Breast epithelium (tissue), 4 donors: ENCODE data around the gene ARF1. TPM values are rescaled to one million over a fixed set of nuclear protein-coding genes. Genes with fewer than 3 reads are reported as not detected.
A peak's percentile ranks its signal among the peaks of the same experiment; 100 is the strongest.

Source experiments
- DNase-seq, 2 donors: peaks; one replicate each; pipeline ENCODE4 v3.0.0-alpha.2; 2019; ENCODE audit warnings: low spot score in 2 of 2
- H3K27ac ChIP-seq, 2 donors: fragments of 200-600 bp; sonication (generic) in 1 of 2; one replicate each; pipeline ENCODE4 v1.5.1; 2016 to 2019; ENCODE audit warnings: mild to moderate bottlenecking in 1 of 2
- H3K27me3 ChIP-seq, 2 donors: fragments of 200-600 bp; sonication (generic) in 1 of 2; one replicate each; pipeline versions ENCODE4 v1.5.1 to v1.6.0; 2017 to 2019; ENCODE audit warnings: control low read depth in 1 of 2, mild to moderate bottlenecking in 1 of 2
- H3K36me3 ChIP-seq: fragments of 200-600 bp; one replicate; pipeline ENCODE4 v1.5.1; 2019
- H3K4me1 ChIP-seq, 2 donors: fragments of 200-600 bp; sonication (generic); one replicate each; pipeline ENCODE4 v1.5.1; 2016 to 2019; ENCODE audit warnings: control low read depth in 1 of 2
- H3K4me3 ChIP-seq, 3 donors: fragments of 200-600 bp; sonication (generic); 1 replicate in 2 of 3; 2 replicates in 1 of 3; pipeline ENCODE4 v1.5.1; 2016 to 2019; ENCODE audit warnings: mild to moderate bottlenecking in 3 of 3, moderate library complexity in 2 of 3
- H3K9me3 ChIP-seq, 2 donors: fragments of 200-600 bp; sonication (generic) in 1 of 2; one replicate each; pipeline ENCODE4 v1.5.1; 2016 to 2019; ENCODE audit warnings: control low read depth in 1 of 2
- POLR2A ChIP-seq: fragments of 450-650 bp; IDR thresholded peaks from one replicate; pipeline ENCODE4 v1.6.1; 2016; ENCODE audit warnings: antibody characterized with exemption, mild to moderate bottlenecking, moderate library complexity
- POLR2AphosphoS5 ChIP-seq, 3 donors: sonication (generic); formaldehyde crosslinking; IDR thresholded peaks; one replicate each; pipeline ENCODE4 v1.6.1; 2017; ENCODE audit warnings: antibody characterized with exemption in 3 of 3
- intact Hi-C: fragments of 100-400 bp; cut with DNase I; formaldehyde crosslinking; loops from one replicate; pipeline ENCODE4 v1.15.1; 2023; ENCODE audit warnings: low total_unique reads
- total RNA-seq, 3 donors: library from RNA; depleted of rRNA; stranded (reverse); fragments of >200 nt; gene quantifications; one replicate each; pipeline ENCODE4 v1.1.0, GENCODE V29; 2016
- TF ChIP-seq, protein P1 (sequence below), 3 donors: fragments of 450-650 bp; IDR thresholded peaks; one replicate each; pipeline ENCODE4 v1.5.1; 2016 to 2017; ENCODE audit warnings: antibody characterized with exemption in 3 of 3, mild to moderate bottlenecking in 3 of 3, moderate library complexity in 3 of 3

The ARF1 gene
- total RNA-seq, 3 donors from 2014 or later, result 263 to 295 (median 292) TPM

DNA sequence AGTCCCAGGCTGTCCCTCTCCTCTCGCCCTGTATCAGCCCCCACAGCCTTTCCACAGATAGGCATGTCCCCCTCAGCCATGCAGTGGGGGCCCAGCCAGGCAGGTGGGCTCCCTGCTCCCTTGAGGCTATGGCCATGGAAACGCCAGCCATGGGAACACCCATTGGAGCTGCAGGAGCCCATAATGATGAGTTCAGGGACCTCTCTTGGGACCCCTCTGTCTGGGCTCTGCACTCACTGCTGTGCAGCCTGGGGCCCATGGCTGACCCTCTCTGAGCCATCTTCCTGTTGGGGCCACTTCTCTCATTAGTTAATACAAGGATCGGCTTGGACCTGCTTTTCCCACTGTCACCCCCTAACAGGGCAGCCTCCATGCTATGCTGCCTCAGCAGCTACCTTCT, 42.5 kb upstream of the ARF1 start:
- intact Hi-C loops, result no loop called here
- DNase-seq, result peak in 1 of 2 donors; percentile 30
- no peak for TF ChIP-seq POLR2A
- TF ChIP-seq, protein P1, sequence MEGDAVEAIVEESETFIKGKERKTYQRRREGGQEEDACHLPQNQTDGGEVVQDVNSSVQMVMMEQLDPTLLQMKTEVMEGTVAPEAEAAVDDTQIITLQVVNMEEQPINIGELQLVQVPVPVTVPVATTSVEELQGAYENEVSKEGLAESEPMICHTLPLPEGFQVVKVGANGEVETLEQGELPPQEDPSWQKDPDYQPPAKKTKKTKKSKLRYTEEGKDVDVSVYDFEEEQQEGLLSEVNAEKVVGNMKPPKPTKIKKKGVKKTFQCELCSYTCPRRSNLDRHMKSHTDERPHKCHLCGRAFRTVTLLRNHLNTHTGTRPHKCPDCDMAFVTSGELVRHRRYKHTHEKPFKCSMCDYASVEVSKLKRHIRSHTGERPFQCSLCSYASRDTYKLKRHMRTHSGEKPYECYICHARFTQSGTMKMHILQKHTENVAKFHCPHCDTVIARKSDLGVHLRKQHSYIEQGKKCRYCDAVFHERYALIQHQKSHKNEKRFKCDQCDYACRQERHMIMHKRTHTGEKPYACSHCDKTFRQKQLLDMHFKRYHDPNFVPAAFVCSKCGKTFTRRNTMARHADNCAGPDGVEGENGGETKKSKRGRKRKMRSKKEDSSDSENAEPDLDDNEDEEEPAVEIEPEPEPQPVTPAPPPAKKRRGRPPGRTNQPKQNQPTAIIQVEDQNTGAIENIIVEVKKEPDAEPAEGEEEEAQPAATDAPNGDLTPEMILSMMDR (IDR thresholded peaks at IDR 0.05), result no peak
- TF ChIP-seq POLR2AphosphoS5 (IDR thresholded peaks at IDR 0.05), result no peak
- H3K4me3 ChIP-seq, result no peak overlapping the region
- no peak overlapping the region for H3K27ac ChIP-seq
- no peaks in the 10 kb centered on the region for H3K9me3 ChIP-seq
- H3K4me1 ChIP-seq, result no peaks in the 10 kb centered on the region
- peaks cover 0 to 31% of the 10 kb centered on the region in 2 donors for H3K27me3 ChIP-seq
- no peaks in the 10 kb centered on the region for H3K36me3 ChIP-seq

DNA sequence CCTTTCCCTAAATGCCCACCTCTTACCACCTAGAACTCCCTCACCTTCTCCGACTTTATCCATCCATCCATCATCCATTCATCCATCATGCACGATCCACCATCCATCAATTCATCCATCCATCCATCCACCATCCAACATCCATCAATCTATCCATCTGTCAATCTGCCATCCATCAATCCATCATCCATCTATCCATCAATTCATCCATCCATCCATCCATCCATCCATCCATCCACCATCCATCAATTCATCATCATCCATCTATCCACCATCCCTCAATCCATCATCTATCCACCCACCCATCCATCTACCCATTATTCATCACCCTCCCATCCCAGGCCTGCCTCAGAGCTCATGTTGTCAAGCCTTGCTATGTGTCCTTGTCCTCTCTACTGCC, 41.2 kb upstream of the ARF1 start:
- Histone ChIP-seq H3K36me3 (no peaks in the 10 kb centered on the region), H3K4me1 (no peaks in the 10 kb centered on the region), H3K4me3 (no peak overlapping the region), H3K27me3 (peaks cover 0 to 27% of the 10 kb centered on the region in 2 donors), H3K9me3 (no peaks in the 10 kb centered on the region), H3K27ac (no peak overlapping the region)
- DNase-seq, result no peak
- intact Hi-C loops, result no loop called here
- TF ChIP-seq POLR2A (no peak), POLR2AphosphoS5 (IDR thresholded peaks at IDR 0.05) (no peak)
- TF ChIP-seq, protein P1 (IDR thresholded peaks at IDR 0.05), result no peak

DNA sequence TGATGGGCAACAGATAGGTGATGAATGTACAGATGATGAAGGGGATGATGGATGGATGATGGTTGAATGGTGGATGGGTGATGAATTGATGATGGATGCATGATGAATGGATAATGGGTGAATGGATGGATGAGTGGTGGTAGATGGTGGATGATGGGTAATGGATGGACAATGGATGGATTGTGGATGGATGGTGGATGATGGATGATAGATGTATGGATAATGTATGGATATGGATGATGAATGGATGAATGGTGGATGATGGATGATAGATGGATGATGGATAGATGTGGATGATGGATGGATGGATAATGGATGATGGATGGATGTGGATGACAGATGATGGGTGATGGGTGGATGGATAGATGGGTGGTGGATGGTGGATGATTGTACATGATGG, 40.0 kb upstream of the ARF1 start:
- no peaks in the 10 kb centered on the region for H3K4me1 ChIP-seq
- intact Hi-C loops, result no loop called here

DNA sequence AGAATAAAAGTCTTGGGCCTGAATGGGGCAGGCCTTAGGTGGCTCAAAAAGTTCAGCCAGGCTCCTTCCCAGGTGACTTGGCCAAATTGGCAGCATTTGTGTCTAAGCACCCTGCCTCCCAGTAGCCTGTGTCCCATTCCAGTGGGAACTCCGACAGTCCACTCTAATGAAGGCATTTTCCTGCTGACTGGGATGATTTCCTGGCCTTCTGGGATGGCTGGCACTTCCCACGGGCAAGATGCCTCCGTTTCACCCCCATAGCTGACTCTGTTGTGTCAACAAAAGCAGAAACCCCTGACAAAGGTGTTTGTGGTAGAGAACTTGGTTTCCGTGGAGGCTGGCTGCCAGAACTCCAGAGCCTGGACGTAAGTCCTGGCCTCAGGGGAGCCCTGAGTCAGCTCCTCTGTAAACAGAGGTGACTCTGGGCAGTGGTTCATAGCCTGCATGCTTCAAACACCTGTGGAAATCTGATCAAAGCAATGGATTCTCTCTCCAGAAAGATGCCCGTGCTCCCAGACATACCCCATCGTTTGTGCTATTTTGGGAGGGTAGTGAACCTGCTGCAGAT, 39.1 kb upstream of the ARF1 start:
- no peaks in the 10 kb centered on the region for H3K36me3 ChIP-seq
- DNase-seq, result peak; percentile 72 to 76
- intact Hi-C loops, result no loop called here
- H3K27me3 ChIP-seq, result peaks cover 0 to 7% of the 10 kb centered on the region in 2 donors
- H3K9me3 ChIP-seq, result no peaks in the 10 kb centered on the region
- H3K27ac ChIP-seq, result peak overlapping the region; percentile 44 to 61
- H3K4me3 ChIP-seq, result no peak overlapping the region
- H3K4me1 ChIP-seq, result no peaks in the 10 kb centered on the region
- TF ChIP-seq, protein P1 (IDR thresholded peaks at IDR 0.05), result no peak
- TF ChIP-seq POLR2A, result no peak
- no peak for TF ChIP-seq POLR2AphosphoS5 (IDR thresholded peaks at IDR 0.05)

More for the DNA sequence above, 40.0 kb upstream of the ARF1 start:
- no peak overlapping the region for H3K4me3 ChIP-seq
- H3K9me3 ChIP-seq, result no peaks in the 10 kb centered on the region
- peaks cover 0 to 16% of the 10 kb centered on the region in 2 donors for H3K27me3 ChIP-seq
- no peaks in the 10 kb centered on the region for H3K36me3 ChIP-seq
- DNase-seq, result no peak
- no peak overlapping the region for H3K27ac ChIP-seq
- no peak for TF ChIP-seq POLR2A
- TF ChIP-seq POLR2AphosphoS5 (IDR thresholded peaks at IDR 0.05), result no peak

DNA sequence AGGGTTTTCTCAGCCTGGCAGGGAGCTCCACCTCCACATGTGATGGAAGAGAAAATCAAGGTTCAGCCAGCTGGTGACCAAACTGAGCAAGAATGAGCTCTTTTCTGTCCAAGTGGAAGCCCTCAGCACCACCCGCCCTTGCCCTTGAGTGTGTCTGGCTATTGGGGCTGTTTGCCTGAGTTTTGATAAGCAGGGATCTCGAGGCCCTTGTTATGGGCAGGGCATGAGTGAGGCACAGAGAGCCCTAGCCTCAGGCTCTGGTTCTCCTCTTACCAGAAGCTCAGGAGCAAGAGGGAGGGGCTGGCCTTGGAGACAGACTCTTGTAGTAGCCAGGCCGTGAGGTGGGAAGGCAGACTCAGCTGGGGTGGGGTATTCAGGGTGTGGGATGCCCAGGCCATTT, 37.5 kb upstream of the ARF1 start:
- Histone ChIP-seq H3K36me3 (no peaks in the 10 kb centered on the region), H3K4me3 (no peak overlapping the region), H3K9me3 (no peaks in the 10 kb centered on the region), H3K4me1 (no peaks in the 10 kb centered on the region), H3K27ac (no peak overlapping the region), H3K27me3 (no peaks in the 10 kb centered on the region)
- TF ChIP-seq POLR2AphosphoS5 (IDR thresholded peaks at IDR 0.05) (no peak), POLR2A (no peak)
- TF ChIP-seq, protein P1 (IDR thresholded peaks at IDR 0.05), result no peak
- intact Hi-C loops, result no loop called here
- DNase-seq, result no peak
